HG02642 (cell line): ENCODE data around the gene SNX21.
"Not testable (repeated sequence)": the region's sequence is repeated elsewhere in the genome, so short reads cannot be mapped to it uniquely, and the experiment has no call there.

Experiments used
- ATAC-seq: cut with Tn5 transposase; IDR thresholded peaks from one replicate; pipeline ENCODE4 v1.9.1; 2021; ENCODE audit warnings: mild to moderate bottlenecking; ENCODE audit not compliant: unreplicated experiment, poor library complexity

The SNX21 gene

GRCh38 chr20:45822857-45823256 lies 10.7 kb upstream of the SNX21 start:
- ATAC-seq, result no peak

GRCh38 chr20:45823949-45824835 lies 9.4 kb upstream of the SNX21 start:
- ATAC-seq, result no peak

GRCh38 chr20:45826381-45827019 lies 7.1 kb upstream of the SNX21 start:
- no peak for ATAC-seq

- ATAC-seq, result no peak
Observed at GRCh38 chr20:45827030-45827652, 6.5 kb upstream of the SNX21 start, which contains the start of gene TNNC2. Gene TNNC2 (minus strand): TSS chr20:45827312. CDS start chr20:45827248, 64 bp downstream.

GRCh38 chr20:45827712-45828111 lies 5.9 kb upstream of the SNX21 start:
- no peak for ATAC-seq

GRCh38 chr20:45828589-45828988 lies 5.0 kb upstream of the SNX21 start:
- no peak for ATAC-seq

- not testable (repeated sequence) for ATAC-seq
Observed at GRCh38 chr20:45829673-45830106, 3.9 kb upstream of the SNX21 start.

GRCh38 chr20:45832619-45833018 lies 980 bp upstream of the SNX21 start:
- no peak for ATAC-seq

GRCh38 chr20:45833883-45834796 lies 541 bp downstream of the SNX21 start:
- ATAC-seq, result no peak

GRCh38 chr20:45834797-45835161 lies 1.2 kb downstream of the SNX21 start:
- no peak for ATAC-seq

GRCh38 chr20:45835329-45835765 lies 1.7 kb downstream of the SNX21 start:
- ATAC-seq, result no peak

- no peak for ATAC-seq
Observed at GRCh38 chr20:45835825-45836224, 2.2 kb downstream of the SNX21 start.

GRCh38 chr20:45836841-45837240 lies 3.2 kb downstream of the SNX21 start:
- ATAC-seq, result no peak

- ATAC-seq, result no peak
Observed at GRCh38 chr20:45840700-45841198, 7.2 kb downstream of the SNX21 start.

GRCh38 chr20:45841407-45842129 lies 8.0 kb downstream of the SNX21 start:
- no peak for ATAC-seq

- ATAC-seq, result no peak
Observed at GRCh38 chr20:45842169-45842812, 8.7 kb downstream of the SNX21 start.

GRCh38 chr20:45843506-45843905 lies 9.9 kb downstream of the SNX21 start:
- ATAC-seq, result no peak

GRCh38 chr20:45845452-45845851 lies 11.9 kb downstream of the SNX21 start:
- no peak for ATAC-seq

GRCh38 chr20:45848421-45848820 lies 14.8 kb downstream of the SNX21 start:
- ATAC-seq, result no peak
